Neural progenitor cell (in vitro differentiated cells): Measurements from ENCODE around the gene ISLR.
A peak's percentile ranks its signal among the peaks of the same experiment; 100 is the strongest.

ENCODE experiments used
- CTCF ChIP-seq: fragments of 200-600 bp; sonication (generic); IDR thresholded peaks from 2 replicates; pipeline ENCODE4 v1.5.1; 2017; ENCODE audit warnings: antibody characterized with exemption, mild to moderate bottlenecking
- EZH2 ChIP-seq: fragments of 200-600 bp; sonication (generic); IDR thresholded peaks from 2 replicates; pipeline ENCODE4 v1.6.1; 2017; ENCODE audit warnings: antibody characterized with exemption, mild to moderate bottlenecking, moderate library complexity
- EZH2phosphoT487 ChIP-seq: fragments of 200-600 bp; sonication (generic); IDR thresholded peaks from 2 replicates; pipeline ENCODE4 v1.6.1; 2017; ENCODE audit warnings: antibody characterized with exemption

GRCh38 chr15:74131628-74132413 is 41.7 kb upstream of the ISLR start:
- TF ChIP-seq EZH2 (no peak), CTCF (no peak), EZH2phosphoT487 (peak; percentile 2)
